C4-2B (cell line): ENCODE measurements around the gene EPB41.

Experiments
- CTCF ChIP-seq: fragments of 450-650 bp; conservative IDR thresholded peaks from 2 replicates; pipeline ENCODE4 v1.5.1; 2017; ENCODE audit warnings: mild to moderate bottlenecking
- ZFX ChIP-seq: fragments of 450-650 bp; IDR thresholded peaks from 2 replicates; pipeline ENCODE4 v1.6.1; 2017

GRCh38 chr1:29043274-29043965, 129.1 kb downstream of the EPB41 start:
- TF ChIP-seq CTCF (no peak), ZFX (no peak)
